SK-N-SH (cell line): ENCODE data around the gene ACSM5. TPM values are rescaled to one million over a fixed set of nuclear protein-coding genes. Genes with fewer than 3 reads are reported as not detected.
A peak's percentile ranks its signal among the peaks of the same experiment; 100 is the strongest.
"Not testable (repeated sequence)": the region's sequence is repeated elsewhere in the genome, so short reads cannot be mapped to it uniquely, and the experiment has no call there.

Experiments
- CTCF ChIA-PET: fragments of 300-600, 350-600 bp; formaldehyde crosslinking; extraction: SDS; loops from one replicate; lab custom pipeline; 2021; lab: Yijun Ruan, JAX
- POLR2A ChIA-PET: fragments of 350-600 bp; sonication (Branson Sonifier 250); formaldehyde crosslinking; extraction: SDS; loops from one replicate; lab custom pipeline; 2020; ENCODE audit warnings: antibody characterized with exemption, inconsistent platforms; lab: Yijun Ruan, JAX
- DNase-seq: peaks from one replicate; pipeline ENCODE4 v3.0.0; 2012
- H2AFZ ChIP-seq: fragments of 200-600 bp; sonication (generic); 2 replicates; pipeline ENCODE4 v1.8.1; 2016; ENCODE audit warnings: antibody characterized with exemption, mild to moderate bottlenecking, low read depth
- H3F3A ChIP-seq: fragments of 200-600 bp; sonication (generic); replicated peaks from 2 replicates; pipeline ENCODE3; 2016; ENCODE audit warnings: antibody characterized with exemption, mild to moderate bottlenecking; ENCODE audit not compliant: insufficient read depth
- H3K27ac ChIP-seq, 2 experiments: fragments of 200-500 bp in 1 of 2; fragments of 200-600 bp in 1 of 2; sonication (Bioruptor generic) in 1 of 2; sonication (generic), shearing (Covaris generic) in 1 of 2; 2 replicates each; pipeline versions ENCODE4 v1.5.1 to v1.6.1; 2014 to 2016; ENCODE audit warnings: low read depth in 2 of 2, inconsistent platforms in 1 of 2, low read length in 1 of 2, mild to moderate bottlenecking in 1 of 2, mixed read lengths in 1 of 2
- H3K27me3 ChIP-seq: fragments of 200-600 bp; sonication (generic), shearing (Covaris generic); 2 replicates; pipeline ENCODE4 v1.6.1; 2016; ENCODE audit warnings: mixed run types; ENCODE audit not compliant: insufficient read depth
- H3K36me3 ChIP-seq, 2 experiments: fragments of 200-500 bp in 1 of 2; fragments of 200-600 bp in 1 of 2; sonication (Bioruptor generic) in 1 of 2; sonication (generic) in 1 of 2; replicated peaks in 1 of 2; 2 replicates each; pipeline versions ENCODE3 to v1.5.1; 2014 to 2016; ENCODE audit warnings: low read length in 1 of 2, mild to moderate bottlenecking in 1 of 2; ENCODE audit not compliant: insufficient read depth in 2 of 2, control insufficient read depth in 1 of 2
- H3K4me1 ChIP-seq, 2 experiments: fragments of 200-500 bp in 1 of 2; fragments of 200-600 bp in 1 of 2; sonication (Bioruptor generic) in 1 of 2; sonication (generic), shearing (Covaris generic) in 1 of 2; 2 replicates each; pipeline versions ENCODE4 v1.5.1 to v1.6.1; 2014 to 2016; ENCODE audit warnings: low read depth in 1 of 2, low read length in 1 of 2, mixed run types in 1 of 2; ENCODE audit not compliant: insufficient read depth in 2 of 2, control insufficient read depth in 1 of 2
- H3K4me2 ChIP-seq: fragments of 200-600 bp; sonication (generic), shearing (Covaris generic); 2 replicates; pipeline ENCODE4 v1.6.1; 2017; ENCODE audit warnings: mixed run types
- H3K4me3 ChIP-seq, 2 experiments: fragments of 200-500 bp in 1 of 2; fragments of 200-600 bp in 1 of 2; sonication (Bioruptor generic) in 1 of 2; sonication (generic), shearing (Covaris generic) in 1 of 2; 2 replicates each; pipeline versions ENCODE4 v1.5.1 to v1.8.1; 2014 to 2016; ENCODE audit warnings: low read depth in 2 of 2, inconsistent platforms in 1 of 2, low read length in 1 of 2, mild to moderate bottlenecking in 1 of 2, mixed read lengths in 1 of 2, moderate library complexity in 1 of 2
- H3K79me2 ChIP-seq: fragments of 200-600 bp; sonication (generic); 2 replicates; pipeline ENCODE4 v1.8.1; 2017; ENCODE audit warnings: mild to moderate bottlenecking; ENCODE audit not compliant: insufficient read depth
- H3K9ac ChIP-seq: fragments of 200-600 bp; sonication (generic); 2 replicates; pipeline ENCODE4 v1.6.1; 2017; ENCODE audit warnings: mixed run types
- H3K9me2 ChIP-seq: fragments of 200-600 bp; sonication (generic); 2 replicates; pipeline ENCODE4 v1.6.1; 2017; ENCODE audit warnings: mixed run types
- H3K9me3 ChIP-seq: fragments of 200-600 bp; sonication (generic); 2 replicates; pipeline ENCODE4 v1.6.1; 2017; ENCODE audit warnings: mixed run types, mild to moderate bottlenecking, moderate library complexity
- H4K20me1 ChIP-seq: fragments of 200-600 bp; sonication (generic); 2 replicates; pipeline ENCODE4 v1.6.1; 2017; ENCODE audit warnings: mild to moderate bottlenecking, mixed run types; ENCODE audit not compliant: insufficient read depth
- CHD2 ChIP-seq: fragments of 150-350 bp; IDR thresholded peaks from 2 replicates; pipeline ENCODE4 v1.6.1; 2018; ENCODE audit warnings: low read length; ENCODE audit not compliant: partially characterized antibody
- FOXJ3 ChIP-seq: sonication (generic); formaldehyde crosslinking; IDR thresholded peaks from 2 replicates; pipeline ENCODE4 v1.5.1; 2020; ENCODE audit warnings: mild to moderate bottlenecking, missing genetic modification reagents
- MEF2A ChIP-seq: IDR thresholded peaks from 2 replicates; pipeline ENCODE4 v1.4.0; 2012; ENCODE audit warnings: low read depth, borderline replicate concordance
- MXI1 ChIP-seq: IDR thresholded peaks from 2 replicates; pipeline ENCODE4 v1.6.1; 2012; ENCODE audit warnings: mild to moderate bottlenecking, low read depth, low read length, improper control_type of control experiment
- NFIC ChIP-seq: IDR thresholded peaks from 2 replicates; pipeline ENCODE4 v1.4.0; 2012; ENCODE audit warnings: borderline replicate concordance
- RAD21 ChIP-seq: IDR thresholded peaks from 2 replicates; pipeline ENCODE4 v1.6.1; 2012; ENCODE audit warnings: mild to moderate bottlenecking, low read length
- RXRA ChIP-seq: IDR thresholded peaks from 2 replicates; pipeline ENCODE4 v1.4.0; 2012; ENCODE audit warnings: low read depth, mild to moderate bottlenecking, borderline replicate concordance
- SIN3A ChIP-seq: IDR thresholded peaks from 2 replicates; pipeline ENCODE4 v1.6.1; 2012; ENCODE audit warnings: low read depth, mild to moderate bottlenecking, low read length, moderate library complexity, borderline replicate concordance
- TAF1 ChIP-seq: IDR thresholded peaks from 2 replicates; pipeline ENCODE4 v1.6.1; 2012; ENCODE audit warnings: low read depth, mild to moderate bottlenecking, low read length, moderate library complexity, borderline replicate concordance
- TCF12 ChIP-seq: IDR thresholded peaks from 2 replicates; pipeline ENCODE4 v1.4.0; 2012
- YY1 ChIP-seq: IDR thresholded peaks from 2 replicates; pipeline ENCODE4 v1.4.0; 2012; ENCODE audit warnings: low read depth, mild to moderate bottlenecking
- WGBS: methylation state at CpG from one replicate; pipeline ENCODE4 v1.1.6; 2017; ENCODE audit warnings: low lambda C conversion rate; 5-methylcytosine and 5-hydroxymethylcytosine counted together
- polyA plus RNA-seq, 3 experiments: library from polyadenylated mRNA; depleted of rRNA; stranded (reverse); fragments of >200 nt; gene quantifications; 2 replicates each; pipeline ENCODE4 v1.2.3, GENCODE V29; 2012
- TF ChIP-seq, protein P1 (sequence below): fragments of 150-350 bp; IDR thresholded peaks from 2 replicates; pipeline ENCODE4 v1.6.1; 2016; ENCODE audit warnings: mild to moderate bottlenecking, low read depth, low read length
- TF ChIP-seq, protein P2 (sequence below): fragments of 150-350 bp; IDR thresholded peaks from 2 replicates; pipeline ENCODE4 v1.6.1; 2017; ENCODE audit warnings: antibody characterized with exemption, low read length, low read depth, borderline replicate concordance
- TF ChIP-seq, protein P3 (sequence below): IDR thresholded peaks from 2 replicates; pipeline ENCODE4 v1.4.0; 2012; ENCODE audit warnings: low read depth, borderline replicate concordance

Gene ACSM5
- polyA plus RNA-seq, 1 of the 3 experiments (the other 2 are of a cell fraction) = not detected

DNA sequence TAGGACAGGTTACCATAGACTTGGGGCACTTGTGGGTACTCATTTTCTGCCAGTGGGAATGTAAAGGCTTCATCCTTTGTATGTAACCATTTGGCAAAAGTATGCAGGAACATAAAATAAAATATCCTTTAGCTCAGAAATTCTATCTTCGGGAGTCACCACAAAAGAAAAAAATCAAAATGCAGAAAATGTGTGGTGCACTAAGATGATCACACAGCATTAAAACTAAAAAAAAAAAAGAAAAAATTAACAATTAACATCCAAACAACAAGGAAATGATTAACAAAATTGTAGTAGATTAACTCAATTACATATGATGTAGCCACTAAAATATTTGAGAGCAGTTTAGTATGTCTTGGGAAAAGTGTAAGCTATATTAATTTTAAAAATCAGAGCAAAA lies 31.4 kb downstream of the ACSM5 start:
- H3K9me3 ChIP-seq, H3K36me3 ChIP-seq, H3K79me2 ChIP-seq, H3K4me1 ChIP-seq, H4K20me1 ChIP-seq, H3K27me3 ChIP-seq, CTCF ChIA-PET, POLR2A ChIA-PET, H3K4me3 ChIP-seq, DNase-seq, H3K9me2 ChIP-seq: not testable (repeated sequence)
- 20% methylated on average over 1 of the region's 1 CpG for WGBS
- Histone ChIP-seq H3K27ac (peak overlapping the region in 1 of 2 experiments; percentile 79; a peak in 2 of 4 replicates), H2AFZ (0 out of 2 replicates have a peak overlapping the region, but pooled peaks have one; percentile 51), H3F3A (peaks cover 12% of the 10 kb centered on the region), H3K9ac (peak overlapping the region; percentile 33; the same call in 1 of the 2 replicates), H3K4me2 (0 out of 2 replicates have a peak overlapping the region, but pooled peaks have one; percentile 41)

DNA sequence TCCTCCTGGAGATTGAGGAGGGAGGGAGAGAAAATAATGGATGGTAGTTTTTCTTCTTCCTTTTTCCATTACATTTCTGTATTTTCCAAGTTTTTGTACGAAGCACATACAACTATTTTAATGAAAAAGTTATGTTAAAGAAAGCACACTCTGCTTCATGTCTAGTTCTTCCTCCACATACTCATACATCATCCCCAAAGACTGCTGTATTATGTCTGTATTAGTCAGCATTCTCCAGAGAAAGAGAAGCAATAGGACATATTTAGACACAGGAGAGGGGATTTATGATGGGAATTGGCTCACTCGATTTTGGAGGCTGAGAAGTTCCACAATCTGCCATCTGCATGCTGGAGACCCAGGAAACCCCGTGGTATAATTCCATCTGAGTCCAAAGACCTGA lies 31.9 kb downstream of the ACSM5 start:
- WGBS = 3% methylated on average over 3 of the region's 3 CpGs
- no peaks in the 10 kb centered on the region for H3K27me3 ChIP-seq
- H3K4me2 ChIP-seq = no peak overlapping the region
- no peaks in the 10 kb centered on the region for H3K36me3 ChIP-seq
- CTCF ChIA-PET = no interaction called here
- TF ChIP-seq SIN3A (no peak), NFIC (no peak), CHD2 (no peak), TAF1 (no peak), MEF2A (no peak), RAD21 (no peak), MXI1 (no peak), RXRA (no peak), FOXJ3 (CRISPR knock-in tag) (no peak), TCF12 (no peak), YY1 (no peak)
- TF ChIP-seq, protein P1, sequence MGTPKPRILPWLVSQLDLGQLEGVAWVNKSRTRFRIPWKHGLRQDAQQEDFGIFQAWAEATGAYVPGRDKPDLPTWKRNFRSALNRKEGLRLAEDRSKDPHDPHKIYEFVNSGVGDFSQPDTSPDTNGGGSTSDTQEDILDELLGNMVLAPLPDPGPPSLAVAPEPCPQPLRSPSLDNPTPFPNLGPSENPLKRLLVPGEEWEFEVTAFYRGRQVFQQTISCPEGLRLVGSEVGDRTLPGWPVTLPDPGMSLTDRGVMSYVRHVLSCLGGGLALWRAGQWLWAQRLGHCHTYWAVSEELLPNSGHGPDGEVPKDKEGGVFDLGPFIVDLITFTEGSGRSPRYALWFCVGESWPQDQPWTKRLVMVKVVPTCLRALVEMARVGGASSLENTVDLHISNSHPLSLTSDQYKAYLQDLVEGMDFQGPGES = no peak
- TF ChIP-seq, protein P2, sequence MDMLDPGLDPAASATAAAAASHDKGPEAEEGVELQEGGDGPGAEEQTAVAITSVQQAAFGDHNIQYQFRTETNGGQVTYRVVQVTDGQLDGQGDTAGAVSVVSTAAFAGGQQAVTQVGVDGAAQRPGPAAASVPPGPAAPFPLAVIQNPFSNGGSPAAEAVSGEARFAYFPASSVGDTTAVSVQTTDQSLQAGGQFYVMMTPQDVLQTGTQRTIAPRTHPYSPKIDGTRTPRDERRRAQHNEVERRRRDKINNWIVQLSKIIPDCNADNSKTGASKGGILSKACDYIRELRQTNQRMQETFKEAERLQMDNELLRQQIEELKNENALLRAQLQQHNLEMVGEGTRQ = no peak
- TF ChIP-seq, protein P3, sequence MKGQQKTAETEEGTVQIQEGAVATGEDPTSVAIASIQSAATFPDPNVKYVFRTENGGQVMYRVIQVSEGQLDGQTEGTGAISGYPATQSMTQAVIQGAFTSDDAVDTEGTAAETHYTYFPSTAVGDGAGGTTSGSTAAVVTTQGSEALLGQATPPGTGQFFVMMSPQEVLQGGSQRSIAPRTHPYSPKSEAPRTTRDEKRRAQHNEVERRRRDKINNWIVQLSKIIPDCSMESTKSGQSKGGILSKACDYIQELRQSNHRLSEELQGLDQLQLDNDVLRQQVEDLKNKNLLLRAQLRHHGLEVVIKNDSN = no peak
- POLR2A ChIA-PET = no interaction called here
- no peaks in the 10 kb centered on the region for H3K9me2 ChIP-seq
- H3K27ac ChIP-seq = peak overlapping the region in 1 of 2 experiments; percentile 79; a peak in 2 of 4 replicates
- DNase-seq = no peak
- no peaks in the 10 kb centered on the region for H3K9me3 ChIP-seq
- H3K79me2 ChIP-seq = no peaks in the 10 kb centered on the region
- no peak overlapping the region for H3K4me3 ChIP-seq
- peaks cover 12% of the 10 kb centered on the region for H3F3A ChIP-seq
- H3K4me1 ChIP-seq = no peaks in the 10 kb centered on the region
- no peaks in the 10 kb centered on the region for H4K20me1 ChIP-seq
- H2AFZ ChIP-seq = no peak overlapping the region
- H3K9ac ChIP-seq = peak overlapping the region; percentile 33; the same call in 1 of the 2 replicates

DNA sequence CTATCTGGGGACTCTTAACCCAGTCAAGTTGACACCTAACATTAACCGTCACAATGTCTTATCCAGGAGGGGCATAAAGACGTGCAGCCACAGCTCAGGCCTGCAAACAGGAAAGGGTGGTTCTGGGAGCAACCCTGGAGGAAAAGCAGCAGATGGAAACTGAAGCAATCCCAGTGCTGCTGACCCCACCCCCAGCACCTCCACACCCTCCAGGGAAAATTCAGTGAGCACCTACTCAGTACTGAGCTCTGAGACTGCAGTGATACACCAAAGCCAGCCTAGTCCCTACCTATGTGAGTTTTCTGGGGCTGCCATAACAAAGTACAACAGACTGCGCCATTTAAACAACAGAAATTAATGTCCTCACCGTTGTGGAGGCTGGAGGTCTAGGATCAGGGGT lies 32.5 kb downstream of the ACSM5 start:
- DNase-seq, H4K20me1 ChIP-seq, H3K9me3 ChIP-seq, H3K4me3 ChIP-seq, H3K36me3 ChIP-seq, POLR2A ChIA-PET, H2AFZ ChIP-seq, H3K79me2 ChIP-seq, H3K4me2 ChIP-seq, H3K9ac ChIP-seq, H3K9me2 ChIP-seq, H3K4me1 ChIP-seq, CTCF ChIA-PET, H3K27me3 ChIP-seq: not testable (repeated sequence)
- Histone ChIP-seq H3F3A (peaks cover 12% of the 10 kb centered on the region), H3K27ac (peak overlapping the region in 1 of 2 experiments; percentile 79; a peak in 1 of 4 replicates)
- WGBS = 43% methylated on average over 2 of the region's 4 CpGs

DNA sequence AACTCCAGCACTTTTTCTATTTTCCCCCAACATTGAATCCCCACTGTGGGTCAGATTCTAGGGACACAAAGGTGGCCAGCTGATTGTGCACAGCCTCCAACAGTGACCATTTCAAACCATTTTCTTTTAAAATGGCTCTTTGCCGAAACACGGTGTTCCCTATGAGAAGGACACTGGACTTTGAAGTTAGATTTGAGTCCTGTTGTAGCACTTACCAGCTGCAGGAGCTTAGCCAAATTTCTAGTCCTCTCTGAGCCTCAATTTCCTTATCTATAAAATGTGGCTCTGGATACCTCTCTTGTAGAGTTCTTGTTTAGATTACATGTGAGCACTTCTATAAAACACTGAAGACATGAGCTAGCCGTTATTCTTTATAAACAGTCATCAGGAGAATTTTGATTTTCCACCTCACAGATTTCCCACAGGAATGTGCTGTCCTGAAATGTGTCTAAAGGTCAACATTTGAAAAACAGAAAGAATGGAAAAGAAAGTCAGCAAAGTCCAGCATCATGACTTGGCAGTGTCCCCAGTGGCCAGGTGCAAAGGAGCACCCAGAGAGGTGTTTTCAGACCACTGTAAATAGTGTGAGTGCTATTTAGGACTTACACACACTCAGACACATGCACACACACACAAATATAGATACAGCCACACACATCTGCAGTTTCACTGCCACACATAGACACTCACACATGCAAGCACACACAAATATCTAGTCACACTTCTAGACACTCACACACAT lies 37.5 kb downstream of the ACSM5 start:
- H3K9me2 ChIP-seq, H3K36me3 ChIP-seq, H3K4me2 ChIP-seq, H3K4me1 ChIP-seq, H3K9me3 ChIP-seq, H3K79me2 ChIP-seq, H3K27ac ChIP-seq, H2AFZ ChIP-seq, H3K9ac ChIP-seq, POLR2A ChIA-PET, H3K27me3 ChIP-seq, H3K4me3 ChIP-seq, H4K20me1 ChIP-seq, CTCF ChIA-PET, H3F3A ChIP-seq, DNase-seq: not testable (repeated sequence)
- no CpG with 5 or more reads among the region's 3 CpGs for WGBS
